NCI-H2227 (cell line): ENCODE results near the gene COL8A1.

Experiments used
- DNase-seq: peaks from one replicate; lab custom pipeline; 2025; ENCODE audit not compliant: unreplicated experiment; lab: John Stamatoyannopoulos, UW

COL8A1 gene

DNA sequence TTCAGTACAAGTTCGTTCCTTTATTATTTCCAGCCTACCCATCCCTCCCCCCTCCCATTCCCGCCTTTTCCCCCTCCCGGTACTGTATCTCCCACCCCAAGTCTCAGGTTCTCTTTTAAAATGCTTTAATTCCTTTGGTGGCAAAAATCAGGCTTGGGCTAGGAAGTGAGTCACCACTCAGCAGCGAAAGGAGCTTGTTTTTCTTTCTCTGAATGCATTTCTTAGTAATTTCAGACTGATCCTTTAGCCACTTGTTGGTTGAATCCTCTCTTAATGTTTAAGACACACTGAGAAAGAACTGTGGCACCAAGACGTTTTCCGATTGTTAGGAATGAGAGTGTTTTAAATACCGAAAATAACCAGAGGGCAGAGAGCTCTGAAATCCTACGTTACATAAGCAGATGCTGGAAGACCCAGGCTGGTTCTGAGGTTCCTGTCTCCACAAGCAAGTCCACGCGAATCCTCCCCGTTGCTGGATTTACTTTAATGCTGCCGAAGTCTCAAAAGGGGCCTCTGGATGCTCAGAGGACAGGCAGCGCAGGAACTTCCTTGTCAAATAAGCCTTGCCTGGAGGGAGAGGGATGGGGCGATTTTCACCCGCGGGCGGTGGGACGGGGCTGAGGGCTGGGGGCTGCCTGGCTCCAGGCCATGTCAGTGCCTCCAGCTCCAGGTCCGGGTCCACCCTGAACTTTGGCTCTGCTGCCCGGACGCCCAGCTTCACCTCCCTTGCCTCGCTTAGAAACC is 854 bp upstream of the COL8A1 start:
- DNase-seq = no peak

DNA sequence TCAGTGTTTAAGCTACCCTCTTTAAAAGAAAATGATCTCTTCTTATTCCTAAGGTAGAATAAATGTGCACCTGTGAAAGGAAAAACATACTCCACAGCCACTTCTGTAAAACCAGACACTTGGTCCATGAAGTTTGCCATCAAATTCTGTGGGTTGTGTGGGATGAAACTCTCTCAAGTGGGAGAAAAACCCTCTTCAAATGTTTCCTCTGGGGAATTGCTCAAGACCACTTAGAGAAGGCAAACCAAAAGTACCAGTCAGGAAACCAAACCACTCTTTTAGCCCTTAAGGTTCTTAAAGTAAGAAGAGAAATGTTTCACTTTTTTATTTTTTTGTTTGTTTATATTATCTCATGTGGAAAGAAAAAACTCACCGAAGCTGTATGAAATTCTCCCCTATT is 1.2 kb downstream of the COL8A1 start:
- no peak for DNase-seq

DNA sequence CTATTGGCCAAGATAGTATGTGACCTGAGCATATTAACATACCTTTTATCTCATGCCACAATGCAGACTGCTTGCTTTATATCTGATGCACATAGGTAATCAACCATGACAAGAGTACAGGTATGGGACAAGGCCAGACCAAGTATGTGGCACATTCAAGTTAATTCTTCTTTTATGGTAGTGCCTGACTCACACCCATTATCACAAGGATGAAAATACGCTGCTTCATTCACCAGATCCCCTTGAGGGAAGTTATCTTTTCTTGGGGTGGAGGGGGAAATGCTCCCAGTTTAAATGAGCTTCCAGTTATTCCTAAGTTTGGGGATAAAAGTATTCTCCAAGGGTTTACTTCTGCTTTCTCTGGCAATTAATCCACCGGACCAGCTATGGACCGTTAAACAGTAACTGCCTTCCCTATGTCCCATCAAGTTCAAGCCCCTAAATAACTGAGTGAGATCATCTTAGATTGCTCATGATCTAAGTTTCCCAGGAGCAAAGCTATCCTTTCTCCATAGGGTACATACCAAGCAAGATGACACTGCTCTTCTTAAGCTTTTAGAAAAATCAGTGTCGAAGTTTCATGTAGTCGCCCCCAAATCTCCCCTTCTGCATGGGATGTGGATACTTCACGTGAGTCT is 1.9 kb downstream of the COL8A1 start:
- no peak for DNase-seq

DNA sequence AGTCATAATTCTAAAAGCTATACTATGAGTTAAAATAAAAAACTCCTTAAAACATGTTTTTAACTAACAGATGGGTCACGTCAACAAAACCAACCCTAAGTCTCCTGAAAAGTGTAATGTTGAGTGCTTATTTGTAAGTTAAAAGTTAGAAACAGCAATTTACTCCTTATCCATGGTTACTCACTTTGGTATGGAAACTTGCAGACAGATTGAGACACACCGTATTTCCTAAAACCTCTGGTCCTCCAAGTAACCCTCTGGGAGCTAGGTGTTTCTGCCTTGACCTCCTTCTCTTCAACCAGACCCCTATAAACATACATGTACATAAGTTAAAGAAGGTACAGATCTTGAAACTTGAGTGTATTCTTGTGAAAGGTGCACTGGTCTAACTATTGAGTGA is 3.1 kb downstream of the COL8A1 start:
- DNase-seq = no peak

DNA sequence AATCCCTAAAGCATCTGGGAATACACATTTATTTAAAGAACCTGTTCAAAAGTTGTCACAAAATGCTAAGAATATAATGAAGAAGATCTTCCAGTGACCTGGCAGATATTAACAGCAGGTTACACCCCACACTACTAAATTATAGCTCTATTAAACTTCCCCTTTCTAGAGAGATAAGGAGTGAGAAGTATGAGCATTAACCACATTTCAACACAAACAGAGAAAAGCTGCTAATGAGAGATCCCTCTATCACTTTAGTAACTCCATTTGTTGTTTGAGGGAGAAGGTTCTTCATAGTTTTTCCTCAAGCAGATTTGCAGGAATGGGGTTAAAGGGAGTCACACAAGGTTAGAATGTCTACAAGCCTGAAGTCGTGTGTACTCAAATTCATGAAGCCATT is 3.6 kb downstream of the COL8A1 start:
- no peak for DNase-seq

DNA sequence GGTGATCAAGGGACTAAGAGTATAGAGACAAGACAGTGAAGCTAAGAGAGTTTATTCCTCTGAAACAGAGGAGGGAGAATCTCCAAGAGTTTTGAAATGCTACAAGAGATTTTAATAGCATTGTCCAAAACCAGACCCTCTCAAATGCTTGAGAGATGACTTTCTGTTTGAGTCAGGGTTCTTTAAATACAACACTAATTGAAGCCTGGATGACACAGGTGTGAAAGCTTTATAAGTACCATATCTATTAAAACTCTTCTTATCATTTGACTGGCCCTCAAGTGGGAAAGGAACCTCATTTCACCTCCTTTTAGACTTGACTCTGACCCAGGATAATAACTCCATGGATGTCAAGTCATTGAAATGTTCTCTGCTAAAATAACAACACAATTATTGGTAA is 5.6 kb downstream of the COL8A1 start:
- no peak for DNase-seq

DNA sequence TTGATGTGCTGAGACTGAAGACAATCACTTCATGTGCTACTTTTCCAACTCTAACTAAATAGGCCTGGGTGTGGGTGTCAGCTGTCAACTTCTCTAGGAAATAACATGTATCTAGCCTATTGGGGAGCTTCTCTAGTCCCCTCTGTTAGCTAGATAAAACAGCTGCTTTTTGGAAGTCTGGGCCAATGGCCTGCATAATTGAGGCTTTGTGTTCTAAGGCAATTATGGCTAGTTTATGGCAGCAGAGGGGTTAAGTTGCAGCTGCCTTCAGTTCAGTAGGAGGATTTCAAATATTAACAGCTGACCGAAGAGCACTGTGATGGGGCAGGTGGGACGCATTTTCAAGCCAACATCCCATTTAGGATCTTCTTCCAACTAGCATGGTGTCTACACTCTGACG is 6.4 kb downstream of the COL8A1 start:
- DNase-seq = no peak

DNA sequence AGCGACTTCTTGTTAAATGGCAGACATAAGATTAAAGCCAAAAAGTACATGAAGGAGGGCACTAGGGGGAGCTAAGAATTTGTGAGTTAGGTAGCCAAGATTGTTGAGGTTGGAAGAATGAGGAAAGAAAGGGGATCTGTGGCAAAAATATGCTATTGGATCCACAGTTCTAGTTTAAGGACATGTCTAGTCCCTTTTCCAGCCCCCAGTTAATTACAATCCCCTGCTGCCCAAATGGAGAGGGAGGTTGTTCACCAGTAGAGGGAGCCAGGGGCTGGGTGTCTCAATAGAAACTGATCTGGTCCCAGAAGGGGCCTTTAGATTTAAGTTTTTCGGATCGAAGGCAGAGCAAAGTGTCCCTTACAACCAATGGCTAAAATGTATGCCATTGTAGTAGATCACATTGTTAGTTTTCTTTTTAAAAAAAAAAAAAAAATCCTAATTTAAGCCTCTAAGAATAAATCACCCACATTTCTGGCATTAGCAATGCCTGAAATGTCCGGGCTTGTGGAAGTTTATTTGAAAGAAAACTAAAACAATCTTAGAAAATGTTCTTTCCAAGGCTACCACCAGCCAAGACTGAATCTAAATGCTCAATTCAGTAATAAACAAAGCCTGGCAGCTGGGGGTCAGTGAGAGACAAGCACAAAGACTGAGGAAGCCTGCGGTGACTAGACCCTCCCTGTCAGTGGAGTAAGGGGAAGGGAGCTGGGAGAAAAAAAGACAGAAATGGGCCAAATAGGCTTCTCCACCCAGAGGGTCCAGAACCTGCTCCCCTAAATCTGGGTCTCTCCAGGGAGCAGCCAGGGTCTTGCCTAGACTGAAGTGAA is 7.1 kb downstream of the COL8A1 start:
- DNase-seq = no peak

DNA sequence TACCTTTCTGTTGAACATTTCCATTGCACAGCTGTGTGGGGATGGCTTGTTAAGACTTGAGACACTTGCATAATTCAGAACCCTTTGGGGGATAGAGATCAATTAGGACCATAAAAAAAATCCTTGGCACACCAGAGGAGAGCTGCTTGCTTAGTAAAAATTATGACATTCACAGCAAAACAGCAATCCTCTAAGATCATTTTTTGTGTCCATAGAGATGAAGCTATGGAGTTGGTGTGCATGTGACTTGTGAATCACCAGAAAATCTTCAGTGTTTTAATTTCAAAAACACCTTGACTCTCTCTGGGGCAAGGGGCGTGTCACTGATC is 7.7 kb downstream of the COL8A1 start:
- no peak for DNase-seq

DNA sequence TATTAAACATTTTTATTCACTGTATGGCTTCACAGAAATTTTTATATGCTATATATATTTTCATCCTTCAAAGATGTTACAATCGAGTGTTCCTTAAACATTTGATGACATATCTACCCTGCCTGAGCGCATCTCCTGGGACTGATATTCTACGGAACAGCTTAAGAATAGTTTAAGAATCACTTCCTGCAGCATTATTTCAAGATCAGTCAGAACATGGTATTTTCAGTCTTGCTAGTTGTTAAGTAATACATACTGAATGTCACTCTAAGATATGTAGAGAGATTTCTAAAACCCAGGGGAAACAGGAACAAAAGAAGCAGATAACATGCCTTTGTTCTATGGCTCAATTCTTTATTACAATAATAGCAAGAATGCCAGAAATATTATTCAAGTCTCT is 8.7 kb downstream of the COL8A1 start:
- no peak for DNase-seq

DNA sequence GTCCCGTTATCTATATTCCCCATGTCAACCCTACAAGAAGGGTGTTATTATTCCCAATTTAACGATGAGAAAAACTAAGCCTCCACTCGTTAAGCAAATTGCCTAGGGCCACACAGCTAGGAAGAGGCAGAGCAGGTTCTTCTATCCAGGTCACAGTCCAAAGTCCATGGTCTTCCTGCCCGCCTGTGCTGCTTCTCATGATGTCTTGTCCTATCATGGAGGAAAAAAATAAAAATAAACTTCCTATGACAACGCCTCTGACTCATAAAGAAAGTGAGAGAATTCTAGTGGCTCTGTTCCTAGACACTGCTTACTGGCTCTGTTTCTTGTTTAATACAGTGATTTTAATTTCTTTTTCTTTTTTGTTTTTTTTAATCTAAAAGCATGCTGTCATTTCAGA is 9.7 kb downstream of the COL8A1 start:
- no peak for DNase-seq

DNA sequence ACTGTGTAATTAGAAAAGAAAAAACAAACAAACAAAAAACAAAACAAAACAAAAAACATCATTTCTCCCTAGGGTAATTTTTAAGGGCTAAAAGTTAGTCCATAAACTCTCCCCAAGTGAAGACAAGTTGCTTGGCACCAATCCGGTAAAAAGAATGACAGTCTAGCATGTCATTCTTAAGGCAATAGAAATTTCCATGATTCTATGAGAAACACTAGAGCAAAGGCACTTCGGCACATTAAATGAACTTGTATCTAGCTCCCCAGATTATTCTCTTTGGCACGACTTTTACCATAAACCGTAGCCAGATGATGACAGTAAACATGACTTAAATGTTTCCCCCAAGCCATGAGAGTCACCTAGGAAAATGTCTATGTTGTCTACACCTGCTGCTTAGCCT is 10.1 kb downstream of the COL8A1 start:
- no peak for DNase-seq

DNA sequence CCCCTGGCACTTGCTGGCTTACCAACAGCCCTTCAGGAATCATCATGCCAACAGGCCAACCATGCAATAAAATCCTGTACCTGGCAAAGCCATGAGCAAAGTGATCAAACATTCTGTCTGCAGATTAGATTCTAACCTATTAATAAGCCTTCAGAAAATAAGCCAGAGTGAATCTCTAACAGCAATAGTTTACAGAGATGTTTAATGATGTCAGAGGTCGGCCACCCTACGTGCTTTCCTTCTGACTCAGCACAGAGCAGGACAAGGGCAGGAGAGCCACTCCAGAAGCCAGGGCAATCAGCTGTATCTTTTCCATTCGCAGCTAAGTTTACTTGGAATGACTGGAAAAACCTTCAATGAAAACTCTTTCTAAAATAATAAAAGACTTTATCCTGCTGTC is 13.1 kb downstream of the COL8A1 start:
- no peak for DNase-seq

DNA sequence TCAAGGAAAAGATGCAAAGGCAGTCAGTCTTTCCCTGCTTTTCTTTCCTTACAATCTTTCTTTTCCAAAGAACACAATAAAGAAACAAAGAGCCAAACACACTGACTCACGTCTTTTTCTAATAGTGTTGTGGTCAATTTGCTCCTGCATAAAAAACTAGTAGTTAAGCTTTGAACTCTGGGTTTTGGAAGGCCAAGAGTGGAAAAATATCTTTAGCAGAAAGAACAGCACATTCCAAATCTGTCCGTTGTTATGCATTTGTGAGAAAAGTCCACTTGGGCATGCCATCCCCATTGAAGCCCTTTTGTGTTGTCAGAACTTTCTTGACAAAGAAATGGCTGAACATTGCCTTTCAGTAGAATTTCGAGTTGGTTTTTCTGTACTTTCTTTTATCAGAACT is 18.2 kb downstream of the COL8A1 start:
- no peak for DNase-seq

DNA sequence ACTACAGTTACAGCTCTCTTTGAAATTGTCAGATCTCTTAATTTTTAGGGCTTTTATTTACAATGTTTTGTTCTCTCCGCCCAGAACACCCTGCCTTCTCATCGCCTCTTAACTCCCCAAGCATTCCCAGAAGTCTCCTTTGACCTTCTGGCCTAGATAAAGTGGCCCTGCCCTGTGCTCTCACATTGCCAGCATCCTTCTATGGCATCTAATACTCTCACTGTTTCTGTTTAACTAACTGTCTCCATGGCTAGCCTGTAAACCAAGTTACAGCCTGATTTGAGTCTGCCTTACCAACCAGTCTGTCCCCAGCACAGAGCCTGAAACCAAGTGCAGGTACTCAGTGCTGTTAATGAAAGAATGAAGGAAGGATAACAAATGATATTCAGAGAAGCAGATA is 19.9 kb downstream of the COL8A1 start:
- DNase-seq = no peak

DNA sequence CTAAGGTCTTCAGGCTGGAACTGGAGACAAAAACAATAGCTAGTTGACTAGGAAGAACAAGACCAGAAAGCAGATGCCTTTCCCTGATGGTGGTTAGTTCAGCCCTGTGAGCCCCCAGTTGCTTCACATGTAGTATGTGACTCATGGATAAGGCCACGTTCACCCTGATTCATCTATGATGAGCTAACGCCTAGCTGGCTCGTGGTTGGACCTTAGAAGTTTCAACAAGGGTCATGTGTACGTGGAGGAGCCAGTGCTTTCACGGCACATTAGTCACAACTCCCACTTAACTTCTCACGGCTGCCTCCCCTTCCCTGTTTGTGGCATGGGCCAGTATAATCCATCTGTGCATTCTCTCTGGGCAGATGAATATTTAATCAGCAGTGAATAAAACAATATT is 20.6 kb downstream of the COL8A1 start:
- DNase-seq = no peak

DNA sequence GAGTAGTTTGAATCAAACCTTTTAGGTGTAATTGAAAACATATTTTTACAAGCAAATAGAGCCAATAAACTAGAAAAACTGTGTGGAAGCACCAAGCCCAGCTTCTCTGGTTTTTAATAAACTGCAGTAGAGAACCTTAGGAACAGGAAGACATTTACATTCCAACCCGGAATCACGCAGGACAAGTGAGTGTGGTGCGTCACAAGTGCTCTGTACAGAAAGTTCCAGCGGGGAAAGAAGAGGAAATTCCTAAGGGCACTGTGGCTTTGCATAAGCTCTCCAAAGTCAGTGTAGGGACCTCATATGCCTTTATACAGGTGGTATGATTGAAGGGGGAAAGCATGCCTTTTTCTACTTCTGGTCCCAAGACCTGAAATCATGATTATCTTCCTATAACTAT is 21.6 kb downstream of the COL8A1 start:
- DNase-seq = no peak

DNA sequence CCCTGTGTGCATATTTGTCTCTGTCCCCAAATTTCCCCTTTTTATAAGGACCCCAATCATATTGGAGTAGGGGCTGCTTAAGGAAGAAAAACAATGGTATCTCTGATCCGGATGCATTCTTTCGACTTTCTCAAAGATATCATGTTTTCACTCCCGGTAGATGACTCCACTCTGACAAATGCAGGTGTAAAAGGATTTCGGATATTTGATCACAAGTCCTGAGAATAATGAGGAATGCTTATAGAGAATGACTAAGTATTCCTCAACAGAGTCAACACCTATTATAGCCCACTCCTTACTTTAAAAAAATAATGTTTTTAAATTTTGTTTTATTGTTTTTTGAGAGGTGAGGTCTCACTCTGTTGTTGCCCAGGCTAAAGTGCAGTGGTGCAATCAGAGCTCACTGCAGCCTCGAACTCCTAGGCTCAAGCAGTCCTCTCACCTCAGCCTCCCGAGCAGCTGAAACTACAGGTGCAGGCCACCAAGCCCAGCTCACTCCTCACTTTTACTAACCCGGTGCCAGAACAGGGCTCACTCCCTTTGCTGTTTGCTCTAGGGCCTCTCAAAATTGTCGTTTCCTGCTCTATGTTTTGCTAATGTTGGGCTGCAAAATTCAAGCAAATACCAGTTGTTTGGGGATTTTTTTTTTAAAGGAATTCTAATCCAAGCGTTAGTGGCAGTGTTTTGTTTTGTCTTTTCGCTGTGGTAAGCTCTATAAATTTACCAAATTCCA is 24.6 kb downstream of the COL8A1 start:
- DNase-seq = no peak

DNA sequence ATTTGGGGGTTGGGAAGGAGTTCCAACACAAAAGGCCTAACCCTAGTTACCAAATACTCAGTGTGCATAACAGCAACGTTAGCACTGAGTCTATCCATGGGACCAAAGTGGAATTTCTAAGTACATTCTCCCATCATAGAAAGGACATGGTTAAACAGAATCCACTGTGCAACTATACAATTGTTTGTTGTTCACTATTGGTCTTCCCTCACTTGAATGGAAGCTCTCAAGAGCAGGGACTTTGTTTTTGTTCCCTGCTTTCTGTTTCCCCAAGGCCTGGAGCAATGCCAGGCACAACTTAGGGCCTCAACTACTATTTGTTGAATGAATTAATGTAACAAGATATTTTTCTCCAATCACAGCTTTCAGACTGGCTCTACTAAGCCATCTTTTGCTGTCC is 25.6 kb downstream of the COL8A1 start:
- DNase-seq = no peak

DNA sequence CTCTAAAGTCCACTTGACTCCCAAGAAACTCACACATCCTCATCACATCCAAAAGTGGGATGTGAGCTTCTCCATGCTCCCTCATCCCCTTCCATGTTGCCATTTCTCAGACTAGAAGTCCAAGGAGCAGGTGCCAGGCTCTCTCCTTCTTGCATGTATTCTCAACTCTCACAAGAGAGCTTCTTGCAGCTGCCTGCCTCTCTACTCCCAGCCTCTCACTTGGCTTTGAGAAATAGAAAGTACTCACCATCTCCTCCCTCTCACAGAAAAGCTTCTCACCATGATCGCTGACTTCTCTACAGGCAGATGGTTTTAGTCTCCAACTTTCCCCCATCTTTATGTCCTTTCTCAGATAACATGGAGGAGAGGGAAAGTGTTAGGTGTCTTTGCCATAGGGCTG is 26.6 kb downstream of the COL8A1 start:
- no peak for DNase-seq

DNA sequence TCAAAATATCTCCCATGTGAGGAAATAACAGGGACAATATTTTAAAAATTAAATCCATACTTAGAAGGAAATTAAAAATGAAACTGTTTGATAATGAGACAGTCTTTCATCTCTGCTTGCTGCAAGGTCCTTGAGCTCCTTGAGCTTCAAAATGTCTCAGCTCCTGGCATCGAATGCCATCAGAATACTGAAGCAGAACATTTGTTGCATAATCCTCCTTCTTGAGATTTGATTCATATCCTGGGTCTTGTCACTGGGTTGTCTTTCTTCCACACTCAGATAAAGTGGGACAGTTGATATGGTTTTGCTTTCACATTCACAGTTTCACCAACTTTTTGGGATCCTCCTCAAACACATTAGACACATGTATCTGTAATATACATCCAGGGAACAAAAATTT is 27.8 kb downstream of the COL8A1 start:
- no peak for DNase-seq

DNA sequence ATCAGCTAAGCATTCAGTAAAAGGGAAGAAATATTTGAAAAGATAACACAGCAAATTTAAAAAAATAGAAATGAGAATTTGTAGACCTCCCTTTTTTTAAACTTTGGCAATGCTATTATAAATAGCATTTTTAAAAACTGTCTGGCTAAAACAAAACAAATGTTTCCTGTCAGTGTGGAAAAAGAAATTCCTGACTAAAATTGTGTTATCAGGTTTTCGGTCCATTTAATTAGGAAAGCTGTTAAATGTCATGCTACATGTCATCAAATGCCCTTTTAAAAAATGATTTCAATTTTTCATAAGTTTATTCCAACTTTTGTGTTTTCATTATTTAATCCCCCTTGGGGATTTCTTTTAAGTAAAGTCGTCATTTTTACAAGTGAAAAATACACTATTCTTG is 29.6 kb downstream of the COL8A1 start:
- no peak for DNase-seq
